ENCODE results near the gene PPFIA1. TPM values are rescaled to one million over a fixed set of nuclear protein-coding genes. Genes with fewer than 3 reads are reported as not detected.

PPFIA1 gene
- total RNA-seq, 2 experiments from 2014 or later, result 34.3 to 42.0 TPM

DNA sequence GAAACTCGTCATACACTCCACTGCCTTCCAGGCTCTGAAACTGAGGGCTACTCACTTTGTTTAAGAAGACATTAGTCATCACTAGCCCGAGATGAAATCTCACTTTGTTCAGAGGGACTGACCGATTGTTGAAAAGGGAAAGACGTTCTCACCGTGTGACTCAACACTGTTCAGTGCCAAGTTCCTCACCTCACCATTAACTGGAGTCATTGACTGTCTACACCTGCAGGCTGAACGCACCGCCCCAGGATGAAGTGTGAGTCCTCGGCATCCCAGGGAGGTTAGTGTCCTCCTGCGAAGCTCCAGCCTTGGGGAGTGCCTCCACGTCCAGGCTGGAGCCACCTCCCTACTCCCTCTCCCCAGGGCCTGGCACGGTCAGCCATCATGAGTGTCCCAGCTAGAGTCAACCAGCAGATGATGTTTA is 37.0 kb upstream of the PPFIA1 start:
- H3K27ac Mint-ChIP-seq, result no peak overlapping the region
- ChIA-PET CTCF (no interaction called here), POLR2A (no interaction called here)

DNA sequence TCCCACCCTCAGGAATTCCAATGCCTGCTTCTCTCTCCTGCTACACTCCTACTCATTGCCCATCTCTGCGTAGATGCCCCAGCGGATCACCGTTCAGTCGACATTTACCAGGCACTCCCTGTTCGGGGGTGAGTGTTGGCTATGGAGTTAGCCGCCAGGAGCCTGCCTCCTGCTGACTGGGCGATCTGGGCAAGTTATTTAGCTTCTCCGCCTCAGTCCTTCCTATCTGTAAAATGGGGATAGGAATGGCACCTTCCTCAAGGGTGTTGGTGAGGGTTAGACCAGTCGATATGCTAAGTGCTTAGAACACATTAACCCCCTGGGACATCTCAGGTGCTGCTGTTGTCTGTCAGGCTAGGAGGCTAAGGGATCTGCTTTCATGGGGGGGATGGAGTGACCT is 36.5 kb upstream of the PPFIA1 start:
- Mint-ChIP-seq H3K4me1 (ENCODE audit: low read depth) (no peaks in the 10 kb centered on the region), H3K9me3 (no peaks in the 10 kb centered on the region), H3K4me3 (no peak overlapping the region), H3K36me3 (ENCODE audit: low read depth) (no peaks in the 10 kb centered on the region), H3K27ac (no peak overlapping the region), H3K27me3 (peaks cover 9% of the 10 kb centered on the region)
- Histone ChIP-seq H3K27ac (ENCODE audit: low read depth in 1 of 2, low read length in 2 of 2) (no peak overlapping the region), H3K4me1 (ENCODE audit: insufficient read depth, low read length) (no peaks in the 10 kb centered on the region), H3K4me3 (ENCODE audit: low read length) (no peak overlapping the region), H3K36me3 (ENCODE audit: insufficient read depth, low read length) (no peaks in the 10 kb centered on the region), H3K27me3 (ENCODE audit: control insufficient read depth in 1 of 2, insufficient read depth in 2 of 2, low read length in 2 of 2) (peaks cover 0 to 3% of the 10 kb centered on the region in 2 experiments), H3K9me3 (ENCODE audit: control insufficient read depth in 1 of 2, insufficient read depth in 1 of 2, low read length in 2 of 2) (peaks cover 0 to 3% of the 10 kb centered on the region in 2 experiments)
- intact Hi-C loops (cut with DNase I, micrococcal nuclease), result no loop called here
- no peak for ATAC-seq (ENCODE audit: poor library complexity)
- no peak for DNase-seq
- ChIA-PET CTCF (no interaction called here), POLR2A (no interaction called here)
- TF ChIP-seq, protein P1, sequence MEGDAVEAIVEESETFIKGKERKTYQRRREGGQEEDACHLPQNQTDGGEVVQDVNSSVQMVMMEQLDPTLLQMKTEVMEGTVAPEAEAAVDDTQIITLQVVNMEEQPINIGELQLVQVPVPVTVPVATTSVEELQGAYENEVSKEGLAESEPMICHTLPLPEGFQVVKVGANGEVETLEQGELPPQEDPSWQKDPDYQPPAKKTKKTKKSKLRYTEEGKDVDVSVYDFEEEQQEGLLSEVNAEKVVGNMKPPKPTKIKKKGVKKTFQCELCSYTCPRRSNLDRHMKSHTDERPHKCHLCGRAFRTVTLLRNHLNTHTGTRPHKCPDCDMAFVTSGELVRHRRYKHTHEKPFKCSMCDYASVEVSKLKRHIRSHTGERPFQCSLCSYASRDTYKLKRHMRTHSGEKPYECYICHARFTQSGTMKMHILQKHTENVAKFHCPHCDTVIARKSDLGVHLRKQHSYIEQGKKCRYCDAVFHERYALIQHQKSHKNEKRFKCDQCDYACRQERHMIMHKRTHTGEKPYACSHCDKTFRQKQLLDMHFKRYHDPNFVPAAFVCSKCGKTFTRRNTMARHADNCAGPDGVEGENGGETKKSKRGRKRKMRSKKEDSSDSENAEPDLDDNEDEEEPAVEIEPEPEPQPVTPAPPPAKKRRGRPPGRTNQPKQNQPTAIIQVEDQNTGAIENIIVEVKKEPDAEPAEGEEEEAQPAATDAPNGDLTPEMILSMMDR (IDR thresholded peaks at IDR 0.05), result no peak

More for the DNA sequence above, 37.0 kb upstream of the PPFIA1 start:
- H3K9me3 Mint-ChIP-seq, result no peaks in the 10 kb centered on the region
- Histone ChIP-seq H3K27me3 (ENCODE audit: control insufficient read depth in 1 of 2, insufficient read depth in 2 of 2, low read length in 2 of 2) (peaks cover 0 to 3% of the 10 kb centered on the region in 2 experiments), H3K4me1 (ENCODE audit: insufficient read depth, low read length) (no peaks in the 10 kb centered on the region), H3K36me3 (ENCODE audit: insufficient read depth, low read length) (no peaks in the 10 kb centered on the region), H3K27ac (ENCODE audit: low read depth in 1 of 2, low read length in 2 of 2) (no peak overlapping the region), H3K9me3 (ENCODE audit: control insufficient read depth in 1 of 2, insufficient read depth in 1 of 2, low read length in 2 of 2) (peaks cover 0 to 3% of the 10 kb centered on the region in 2 experiments), H3K4me3 (ENCODE audit: low read length) (no peak overlapping the region)
- DNase-seq (no peak), ATAC-seq (ENCODE audit: poor library complexity) (no peak)
- H3K27me3 Mint-ChIP-seq, result peaks cover 9% of the 10 kb centered on the region
- no peaks in the 10 kb centered on the region for H3K4me1 Mint-ChIP-seq (ENCODE audit: low read depth)
- intact Hi-C loops (cut with DNase I, micrococcal nuclease), result no loop called here
- no peak overlapping the region for H3K4me3 Mint-ChIP-seq
- H3K36me3 Mint-ChIP-seq (ENCODE audit: low read depth), result no peaks in the 10 kb centered on the region
- TF ChIP-seq, protein P1 (IDR thresholded peaks at IDR 0.05), result no peak

DNA sequence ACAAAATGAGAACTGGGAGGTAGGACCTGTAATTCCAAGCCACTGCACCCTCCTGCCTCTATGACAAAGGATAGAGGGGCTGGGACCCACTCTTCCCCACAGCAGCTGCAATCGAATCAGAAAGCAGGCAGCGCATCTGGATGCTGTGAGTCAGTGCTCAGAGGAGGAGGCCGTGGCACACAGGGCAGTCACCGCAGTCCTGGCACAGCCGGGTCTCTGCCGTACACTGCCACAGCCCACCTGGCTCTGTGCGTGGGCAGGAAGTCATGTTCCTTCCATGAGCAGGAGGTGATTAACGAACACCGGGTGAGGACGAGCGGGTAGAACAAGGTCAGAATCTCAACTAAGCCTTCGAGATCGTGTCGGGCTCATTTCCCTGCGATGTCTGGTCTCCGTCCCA is 30.2 kb upstream of the PPFIA1 start:
- TF ChIP-seq, protein P1 (IDR thresholded peaks at IDR 0.05), result no peak
- Mint-ChIP-seq H3K36me3 (ENCODE audit: low read depth) (no peaks in the 10 kb centered on the region), H3K27ac (no peak overlapping the region), H3K4me1 (ENCODE audit: low read depth) (no peaks in the 10 kb centered on the region), H3K27me3 (peaks cover 13% of the 10 kb centered on the region), H3K9me3 (no peaks in the 10 kb centered on the region), H3K4me3 (no peak overlapping the region)
- Histone ChIP-seq H3K4me3 (ENCODE audit: low read length) (no peak overlapping the region), H3K4me1 (ENCODE audit: insufficient read depth, low read length) (no peaks in the 10 kb centered on the region), H3K36me3 (ENCODE audit: insufficient read depth, low read length) (no peaks in the 10 kb centered on the region), H3K27me3 (ENCODE audit: control insufficient read depth in 1 of 2, insufficient read depth in 2 of 2, low read length in 2 of 2) (no peaks in the 10 kb centered on the region), H3K9me3 (ENCODE audit: control insufficient read depth in 1 of 2, insufficient read depth in 1 of 2, low read length in 2 of 2) (no peaks in the 10 kb centered on the region), H3K27ac (ENCODE audit: low read depth in 1 of 2, low read length in 2 of 2) (no peak overlapping the region)
- ChIA-PET CTCF (no interaction called here), POLR2A (no interaction called here)
- no peak for DNase-seq
- intact Hi-C loops (cut with DNase I, micrococcal nuclease), result no loop called here
- no peak for ATAC-seq (ENCODE audit: poor library complexity)
